SK-N-SH treated with all-trans-retinoic acid at 6 μM for 48 hours (cell line): ENCODE measurements around the gene ARHGAP8.

Experiments used
- ATAC-seq: fragments of 200-7000 bp; cut with Tn5 transposase; 3 replicates; pipeline ENCODE4 v1.9.1; 2020; ENCODE audit warnings: mild to moderate bottlenecking, moderate library complexity
- ARNTL ChIP-seq: fragments of 450-650 bp; formaldehyde crosslinking; IDR thresholded peaks from 2 replicates; pipeline ENCODE4 v1.5.0; 2020; ENCODE audit warnings: low read depth, mild to moderate bottlenecking, moderate library complexity, borderline replicate concordance
- BACH2 ChIP-seq: fragments of 250-450 bp; sonication (Bioruptor Pico); IDR thresholded peaks from 2 replicates; pipeline ENCODE4 v1.9.0; 2021; ENCODE audit warnings: mild to moderate bottlenecking, borderline replicate concordance
- CREB5 ChIP-seq: fragments of 250-450 bp; sonication (Bioruptor Pico); IDR thresholded peaks from 2 replicates; pipeline ENCODE4 v1.5.1; 2020; ENCODE audit warnings: low read depth, mild to moderate bottlenecking, moderate library complexity
- ESRRG ChIP-seq: fragments of 250-450 bp; sonication (Bioruptor Pico); IDR thresholded peaks from 2 replicates; pipeline ENCODE4 v1.6.1; 2021; ENCODE audit warnings: mild to moderate bottlenecking
- GLIS3 ChIP-seq: fragments of 250-450 bp; sonication (Bioruptor Pico); IDR thresholded peaks from 2 replicates; pipeline ENCODE4 v1.5.0; 2020; ENCODE audit warnings: mild to moderate bottlenecking, moderate library complexity
- ISL1 ChIP-seq: fragments of 250-450 bp; sonication (Bioruptor Pico); IDR thresholded peaks from 2 replicates; pipeline ENCODE4 v2.1.2; 2022; ENCODE audit warnings: mild to moderate bottlenecking, moderate library complexity
- OSR1 ChIP-seq: fragments of 250-450 bp; sonication (Bioruptor Pico); IDR thresholded peaks from 2 replicates; pipeline ENCODE4 v1.8.0; 2022; ENCODE audit warnings: moderate library complexity, mild to moderate bottlenecking, inconsistent platforms
- POU6F1 ChIP-seq: fragments of 250-450 bp; sonication (Bioruptor Pico); IDR thresholded peaks from 2 replicates; pipeline ENCODE4 v1.8.0; 2021; ENCODE audit warnings: low read depth, mild to moderate bottlenecking, moderate library complexity, borderline replicate concordance
- RARB ChIP-seq: fragments of 250-450 bp; sonication (Bioruptor Pico); IDR thresholded peaks from 2 replicates; pipeline ENCODE4 v1.8.0; 2021; ENCODE audit warnings: mild to moderate bottlenecking, moderate library complexity
- SNAI2 ChIP-seq: fragments of 250-450 bp; sonication (Bioruptor Pico); IDR thresholded peaks from 2 replicates; pipeline ENCODE4 v1.5.0; 2020; ENCODE audit warnings: mild to moderate bottlenecking, moderate library complexity
- TOX ChIP-seq: fragments of 250-450 bp; sonication (Bioruptor Pico); IDR thresholded peaks from 2 replicates; pipeline ENCODE4 v1.8.0; 2021; ENCODE audit warnings: mild to moderate bottlenecking, moderate library complexity, borderline replicate concordance
- ZC3H10 ChIP-seq: fragments of 250-450 bp; sonication (Bioruptor Pico); IDR thresholded peaks from 2 replicates; pipeline ENCODE4 v1.5.1; 2021; ENCODE audit warnings: mild to moderate bottlenecking, moderate library complexity
- ZFP3 ChIP-seq: fragments of 250-450 bp; sonication (Bioruptor Pico); IDR thresholded peaks from 2 replicates; pipeline ENCODE4 v1.5.0; 2020; ENCODE audit warnings: mild to moderate bottlenecking, moderate library complexity
- ZFP30 ChIP-seq: fragments of 450-650 bp; formaldehyde crosslinking; IDR thresholded peaks from 2 replicates; pipeline ENCODE4 v1.5.0; 2022; ENCODE audit warnings: mild to moderate bottlenecking, moderate library complexity
- ZNF565 ChIP-seq: fragments of 450-650 bp; formaldehyde crosslinking; conservative IDR thresholded peaks from 2 replicates; pipeline ENCODE4 v1.5.0; 2020; ENCODE audit warnings: low read depth, mild to moderate bottlenecking, moderate library complexity
- ZNF70 ChIP-seq: fragments of 450-650 bp; formaldehyde crosslinking; IDR thresholded peaks from 2 replicates; pipeline ENCODE4 v1.5.0; 2020; ENCODE audit warnings: mild to moderate bottlenecking, moderate library complexity
- ZNF8 ChIP-seq: fragments of 450-650 bp; formaldehyde crosslinking; IDR thresholded peaks from 2 replicates; pipeline ENCODE4 v1.5.0; 2020; ENCODE audit warnings: mild to moderate bottlenecking, moderate library complexity
- TF ChIP-seq, protein P1 (sequence below): fragments of 250-450 bp; sonication (Bioruptor Pico); IDR thresholded peaks from 2 replicates; pipeline ENCODE4 v1.5.0; 2020; ENCODE audit warnings: mild to moderate bottlenecking, moderate library complexity
- TF ChIP-seq, protein P2 (sequence below): fragments of 250-450 bp; sonication (Bioruptor Pico); IDR thresholded peaks from 2 replicates; pipeline ENCODE4 v1.8.0; 2020; ENCODE audit warnings: mild to moderate bottlenecking, moderate library complexity, borderline replicate concordance

The ARHGAP8 gene

DNA sequence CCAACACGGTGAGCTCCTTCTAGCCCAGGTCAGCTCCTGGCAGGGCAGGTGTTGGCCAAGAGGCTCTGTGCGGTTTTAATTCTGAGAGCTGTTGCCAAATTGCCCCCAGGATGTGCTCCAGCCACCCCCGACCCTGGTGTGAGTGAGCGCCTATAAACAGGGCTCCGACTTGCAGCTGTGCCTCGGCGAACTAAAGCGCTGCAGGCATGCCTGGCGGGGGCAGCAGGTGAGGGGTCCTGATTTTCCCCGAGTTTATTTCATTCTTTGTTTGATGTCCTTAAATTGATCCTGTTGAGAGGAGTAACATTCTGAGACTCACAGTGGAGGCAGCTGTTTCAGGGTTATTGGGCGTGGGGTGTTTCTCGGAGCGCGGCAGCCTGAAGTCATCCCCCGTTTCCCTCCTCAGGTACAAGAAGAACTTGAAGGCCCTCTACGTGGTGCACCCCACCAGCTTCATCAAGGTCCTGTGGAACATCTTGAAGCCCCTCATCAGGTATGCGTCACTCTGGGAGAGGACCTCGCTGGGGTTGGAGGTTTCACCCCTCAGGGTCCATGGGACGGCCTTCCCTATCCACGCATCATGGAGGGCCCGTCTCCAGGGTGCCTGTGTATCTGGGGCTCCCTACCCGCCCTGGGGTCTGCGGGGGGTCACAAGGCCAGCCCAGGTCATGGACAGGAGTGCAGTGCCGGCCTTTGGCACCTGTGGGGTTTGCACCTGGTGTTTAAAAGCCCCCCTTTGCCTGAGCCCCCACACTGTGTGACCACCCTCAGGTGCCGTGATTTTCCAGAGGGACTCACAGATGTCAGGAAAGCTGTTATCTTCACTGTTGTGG lies 62.1 kb downstream of the ARHGAP8 start:
- no peak for ATAC-seq
- TF ChIP-seq ZNF8 (CRISPR knock-in tag) (no peak), BACH2 (CRISPR knock-in tag) (no peak), ISL1 (CRISPR knock-in tag) (no peak), ZFP30 (CRISPR knock-in tag) (no peak), GLIS3 (no peak), ZC3H10 (CRISPR knock-in tag) (no peak), RARB (CRISPR knock-in tag) (no peak)
- TF ChIP-seq, all 23 proteins: peak for 0

DNA sequence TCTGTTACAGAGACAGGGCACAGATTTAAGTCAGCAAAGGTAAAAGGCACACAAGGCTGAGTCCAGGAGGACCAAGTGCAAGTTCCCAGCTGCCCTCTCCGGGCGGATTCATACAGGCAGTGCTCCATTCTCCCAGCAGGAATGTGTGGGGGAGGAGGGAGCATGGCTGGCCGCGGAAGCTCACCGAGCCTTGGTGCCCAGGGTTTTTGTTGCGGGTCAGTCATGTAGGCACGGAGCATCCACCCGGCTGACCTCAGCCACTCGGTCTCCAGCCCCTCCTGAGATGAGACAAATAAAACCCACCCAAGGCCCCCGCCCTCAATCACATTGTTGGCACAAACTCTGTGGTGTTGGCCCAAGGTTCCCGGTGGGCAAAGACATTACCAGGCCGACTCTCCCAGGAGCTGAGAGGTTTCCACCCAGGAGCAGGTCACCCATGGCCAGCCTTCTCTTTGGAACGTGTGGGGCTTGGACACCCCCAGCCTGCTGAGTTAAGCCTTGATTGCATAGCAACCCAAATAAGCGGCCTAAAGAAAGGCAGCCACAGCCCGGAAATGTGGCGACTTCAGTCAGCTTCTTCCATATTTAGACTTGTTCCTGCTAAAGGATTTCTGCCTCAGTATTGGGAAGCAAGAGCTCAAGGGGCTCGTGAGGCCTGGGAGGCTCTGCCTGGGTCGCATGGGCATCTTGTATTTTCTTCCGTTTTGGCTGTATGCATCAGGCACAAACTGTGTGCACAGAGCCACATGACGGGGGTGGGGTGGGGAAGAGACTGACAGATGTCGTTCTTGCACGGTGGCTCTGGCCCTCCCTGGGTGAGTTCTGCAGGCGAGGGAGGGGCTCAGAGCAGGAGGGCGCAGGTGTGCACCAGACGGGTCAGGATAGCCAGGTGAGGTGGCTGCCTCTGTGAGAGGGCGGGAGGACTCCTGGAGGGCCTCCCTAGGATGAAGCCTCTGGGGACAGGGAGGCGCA lies 63.0 kb downstream of the ARHGAP8 start:
- TF ChIP-seq CREB5 (CRISPR knock-in tag) (no peak), ZC3H10 (CRISPR knock-in tag) (no peak), ISL1 (CRISPR knock-in tag) (no peak), ARNTL (CRISPR knock-in tag) (no peak), BACH2 (CRISPR knock-in tag) (no peak), OSR1 (CRISPR knock-in tag) (no peak), TOX (CRISPR knock-in tag) (no peak), ZNF8 (CRISPR knock-in tag) (no peak), POU6F1 (CRISPR knock-in tag) (no peak)
- TF ChIP-seq, protein P1, sequence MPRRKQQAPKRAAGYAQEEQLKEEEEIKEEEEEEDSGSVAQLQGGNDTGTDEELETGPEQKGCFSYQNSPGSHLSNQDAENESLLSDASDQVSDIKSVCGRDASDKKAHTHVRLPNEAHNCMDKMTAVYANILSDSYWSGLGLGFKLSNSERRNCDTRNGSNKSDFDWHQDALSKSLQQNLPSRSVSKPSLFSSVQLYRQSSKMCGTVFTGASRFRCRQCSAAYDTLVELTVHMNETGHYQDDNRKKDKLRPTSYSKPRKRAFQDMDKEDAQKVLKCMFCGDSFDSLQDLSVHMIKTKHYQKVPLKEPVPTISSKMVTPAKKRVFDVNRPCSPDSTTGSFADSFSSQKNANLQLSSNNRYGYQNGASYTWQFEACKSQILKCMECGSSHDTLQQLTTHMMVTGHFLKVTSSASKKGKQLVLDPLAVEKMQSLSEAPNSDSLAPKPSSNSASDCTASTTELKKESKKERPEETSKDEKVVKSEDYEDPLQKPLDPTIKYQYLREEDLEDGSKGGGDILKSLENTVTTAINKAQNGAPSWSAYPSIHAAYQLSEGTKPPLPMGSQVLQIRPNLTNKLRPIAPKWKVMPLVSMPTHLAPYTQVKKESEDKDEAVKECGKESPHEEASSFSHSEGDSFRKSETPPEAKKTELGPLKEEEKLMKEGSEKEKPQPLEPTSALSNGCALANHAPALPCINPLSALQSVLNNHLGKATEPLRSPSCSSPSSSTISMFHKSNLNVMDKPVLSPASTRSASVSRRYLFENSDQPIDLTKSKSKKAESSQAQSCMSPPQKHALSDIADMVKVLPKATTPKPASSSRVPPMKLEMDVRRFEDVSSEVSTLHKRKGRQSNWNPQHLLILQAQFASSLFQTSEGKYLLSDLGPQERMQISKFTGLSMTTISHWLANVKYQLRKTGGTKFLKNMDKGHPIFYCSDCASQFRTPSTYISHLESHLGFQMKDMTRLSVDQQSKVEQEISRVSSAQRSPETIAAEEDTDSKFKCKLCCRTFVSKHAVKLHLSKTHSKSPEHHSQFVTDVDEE (CRISPR knock-in tag) = no peak
- TF ChIP-seq, protein P2, sequence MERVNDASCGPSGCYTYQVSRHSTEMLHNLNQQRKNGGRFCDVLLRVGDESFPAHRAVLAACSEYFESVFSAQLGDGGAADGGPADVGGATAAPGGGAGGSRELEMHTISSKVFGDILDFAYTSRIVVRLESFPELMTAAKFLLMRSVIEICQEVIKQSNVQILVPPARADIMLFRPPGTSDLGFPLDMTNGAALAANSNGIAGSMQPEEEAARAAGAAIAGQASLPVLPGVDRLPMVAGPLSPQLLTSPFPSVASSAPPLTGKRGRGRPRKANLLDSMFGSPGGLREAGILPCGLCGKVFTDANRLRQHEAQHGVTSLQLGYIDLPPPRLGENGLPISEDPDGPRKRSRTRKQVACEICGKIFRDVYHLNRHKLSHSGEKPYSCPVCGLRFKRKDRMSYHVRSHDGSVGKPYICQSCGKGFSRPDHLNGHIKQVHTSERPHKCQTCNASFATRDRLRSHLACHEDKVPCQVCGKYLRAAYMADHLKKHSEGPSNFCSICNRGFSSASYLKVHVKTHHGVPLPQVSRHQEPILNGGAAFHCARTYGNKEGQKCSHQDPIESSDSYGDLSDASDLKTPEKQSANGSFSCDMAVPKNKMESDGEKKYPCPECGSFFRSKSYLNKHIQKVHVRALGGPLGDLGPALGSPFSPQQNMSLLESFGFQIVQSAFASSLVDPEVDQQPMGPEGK (CRISPR knock-in tag) = no peak
- TF ChIP-seq, all 23 proteins: peak for 0
- ATAC-seq = no peak

GRCh38 chr22:44816141-44816540 lies 63.8 kb downstream of the ARHGAP8 start:
- ATAC-seq = no peak
- TF ChIP-seq POU6F1 (CRISPR knock-in tag) = no peak
- TF ChIP-seq BACH2 (CRISPR knock-in tag) = no peak
- TF ChIP-seq ZNF8 (CRISPR knock-in tag) = no peak
- TF ChIP-seq, protein P1 (CRISPR knock-in tag) = no peak
- TF ChIP-seq, protein P2 (CRISPR knock-in tag) = no peak
- no peak for TF ChIP-seq ZNF565
- TF ChIP-seq ZNF70 (CRISPR knock-in tag) = no peak
- TF ChIP-seq ESRRG (CRISPR knock-in tag) = no peak
- no peak for TF ChIP-seq ARNTL (CRISPR knock-in tag)
- no peak for TF ChIP-seq ZFP3 (CRISPR knock-in tag)
- TF ChIP-seq RARB (CRISPR knock-in tag) = no peak
- TF ChIP-seq ZC3H10 (CRISPR knock-in tag) = no peak
- TF ChIP-seq SNAI2 (CRISPR knock-in tag) = no peak
